Measurements from ENCODE around the gene ZNF622. TPM values are rescaled to one million over a fixed set of nuclear protein-coding genes. Genes with fewer than 3 reads are reported as not detected.
"Not testable (repeated sequence)": the region's sequence is repeated elsewhere in the genome, so short reads cannot be mapped to it uniquely, and the experiment has no call there.

The ZNF622 gene
- total RNA-seq, 1 experiment from 2014 or later: 25.2 TPM

GRCh38 chr5:16477541-16477940, 11.9 kb upstream of the ZNF622 start:
- Histone ChIP-seq H3K27me3 (ENCODE audit: insufficient read depth, low read length) (no peaks in the 10 kb centered on the region), H3K4me1 (ENCODE audit: control insufficient read depth in 1 of 2, insufficient read depth in 2 of 2, low read length in 2 of 2) (no peaks in the 10 kb centered on the region), H3K36me3 (ENCODE audit: control insufficient read depth in 1 of 2, insufficient read depth in 2 of 2, low read length in 2 of 2) (no peaks in the 10 kb centered on the region), H4K20me1 (ENCODE audit: insufficient read depth) (no peaks in the 10 kb centered on the region), H2AFZ (ENCODE audit: low read depth, low read length, poor library complexity, severe bottlenecking) (no peak overlapping the region), H3K4me2 (ENCODE audit: low read length) (no peak overlapping the region), H3K27ac (ENCODE audit: low read depth, low read length) (no peak overlapping the region), H3K4me3 (replicated peaks in 1 of 2; ENCODE audit: low read depth in 1 of 2, low read length in 2 of 2) (no peak overlapping the region), H3K9me3 (ENCODE audit: control insufficient read depth in 1 of 2, insufficient read depth in 1 of 2, low read depth in 1 of 2, low read length in 2 of 2) (no peaks in the 10 kb centered on the region), H3K79me2 (ENCODE audit: insufficient read depth, low read length) (no peaks in the 10 kb centered on the region), H3K9ac (ENCODE audit: low read length) (no peak overlapping the region), H3K9me2 (ENCODE audit: insufficient read depth) (no peaks in the 10 kb centered on the region)
- CTCF ChIA-PET: interaction anchor here (0.9 kb wide), 1 partner anchor 726 kb away, joined by 3 read pairs; no protein-coding TSS in a partner anchor
- POLR2A ChIA-PET: no interaction called here
- intact Hi-C loops (cut with micrococcal nuclease): no loop called here
- RAD21 ChIA-PET (ENCODE audit: low non-redundant PET in 1 of 2, low total read pairs in 2 of 2, uncharacterized antibody in 2 of 2, unreplicated experiment in 2 of 2): no interaction called here
- no TSS peak for BruUV-seq (replicated peaks)
- ATAC-seq: no peak
- DNase-seq (ENCODE audit: low read depth, low spot score): no peak
- TF ChIP-seq POLR2AphosphoS5 (IDR thresholded peaks at IDR 0.05; ENCODE audit: low read depth, low read length): no peak
- TF ChIP-seq EGR1 (IDR thresholded peaks at IDR 0.05; ENCODE audit: low read depth): no peak
- TF ChIP-seq MAX (IDR thresholded peaks at IDR 0.05): no peak
- no peak for TF ChIP-seq CEBPB (IDR thresholded peaks at IDR 0.05; ENCODE audit: low read depth)
- TF ChIP-seq JUND (IDR thresholded peaks at IDR 0.05): no peak
- TF ChIP-seq ELF1 (IDR thresholded peaks at IDR 0.05; ENCODE audit: borderline replicate concordance, low read depth): no peak
- no peak for TF ChIP-seq ZFX (IDR thresholded peaks at IDR 0.05)
- no peak for TF ChIP-seq SRF (IDR thresholded peaks at IDR 0.05; ENCODE audit: low read depth)
- no peak for TF ChIP-seq POLR2A (IDR thresholded peaks at IDR 0.05; ENCODE audit: borderline replicate concordance, extremely low read depth, insufficient read depth, insufficient read length)
- TF ChIP-seq RAD21 (IDR thresholded peaks at IDR 0.05; ENCODE audit: low read depth): no peak
- TF ChIP-seq SIN3A (IDR thresholded peaks at IDR 0.05; ENCODE audit: low read depth): no peak
- no peak for TF ChIP-seq ATF3 (IDR thresholded peaks at IDR 0.05)
- TF ChIP-seq, protein P1, sequence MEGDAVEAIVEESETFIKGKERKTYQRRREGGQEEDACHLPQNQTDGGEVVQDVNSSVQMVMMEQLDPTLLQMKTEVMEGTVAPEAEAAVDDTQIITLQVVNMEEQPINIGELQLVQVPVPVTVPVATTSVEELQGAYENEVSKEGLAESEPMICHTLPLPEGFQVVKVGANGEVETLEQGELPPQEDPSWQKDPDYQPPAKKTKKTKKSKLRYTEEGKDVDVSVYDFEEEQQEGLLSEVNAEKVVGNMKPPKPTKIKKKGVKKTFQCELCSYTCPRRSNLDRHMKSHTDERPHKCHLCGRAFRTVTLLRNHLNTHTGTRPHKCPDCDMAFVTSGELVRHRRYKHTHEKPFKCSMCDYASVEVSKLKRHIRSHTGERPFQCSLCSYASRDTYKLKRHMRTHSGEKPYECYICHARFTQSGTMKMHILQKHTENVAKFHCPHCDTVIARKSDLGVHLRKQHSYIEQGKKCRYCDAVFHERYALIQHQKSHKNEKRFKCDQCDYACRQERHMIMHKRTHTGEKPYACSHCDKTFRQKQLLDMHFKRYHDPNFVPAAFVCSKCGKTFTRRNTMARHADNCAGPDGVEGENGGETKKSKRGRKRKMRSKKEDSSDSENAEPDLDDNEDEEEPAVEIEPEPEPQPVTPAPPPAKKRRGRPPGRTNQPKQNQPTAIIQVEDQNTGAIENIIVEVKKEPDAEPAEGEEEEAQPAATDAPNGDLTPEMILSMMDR (IDR thresholded peaks at IDR 0.05 in 2 of 3, conservative IDR thresholded peaks at IDR 0.05 in 1 of 3; ENCODE audit: borderline replicate concordance in 1 of 3, insufficient read depth in 1 of 3, low read depth in 2 of 3, low read length in 2 of 3): no peak
- no peak for TF ChIP-seq TCF7L2 (IDR thresholded peaks at IDR 0.05; ENCODE audit: borderline replicate concordance, extremely low read depth, insufficient read depth, insufficient read length)
- TF ChIP-seq EZH2 (IDR thresholded peaks at IDR 0.05): no peak
- no peak for TF ChIP-seq ZNF274 (IDR thresholded peaks at IDR 0.05; ENCODE audit: low read depth, low read length)
- TF ChIP-seq EZH2phosphoT487 (IDR thresholded peaks at IDR 0.05; ENCODE audit: borderline replicate concordance): no peak
- no peak for TF ChIP-seq FOSL1 (IDR thresholded peaks at IDR 0.05; ENCODE audit: low read depth)
- no peak for TF ChIP-seq SP1 (IDR thresholded peaks at IDR 0.05; ENCODE audit: low read depth)
- no peak for TF ChIP-seq REST (IDR thresholded peaks at IDR 0.05; ENCODE audit: low read depth)

DNA sequence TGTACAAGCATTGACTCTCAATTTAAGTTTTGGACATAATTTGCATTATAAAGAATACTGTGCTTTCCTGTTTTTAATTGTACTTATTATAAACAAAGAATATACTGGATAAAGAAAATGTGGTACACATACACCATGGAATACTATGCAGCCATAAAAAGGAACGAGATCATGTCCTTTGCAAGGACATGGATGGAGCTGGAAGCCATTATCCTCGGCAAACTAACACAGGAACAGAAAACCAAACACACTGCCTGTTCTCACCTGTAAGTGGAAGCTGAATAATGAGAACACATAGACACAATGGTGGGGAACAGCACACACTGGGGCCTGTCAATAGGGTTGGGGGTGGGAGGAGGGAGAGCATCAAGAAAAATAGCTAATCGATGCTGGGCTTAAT, 10.8 kb upstream of the ZNF622 start:
- H3K9me2 ChIP-seq (ENCODE audit: insufficient read depth); H3K4me2 ChIP-seq (ENCODE audit: low read length); DNase-seq (ENCODE audit: low read depth, low spot score); POLR2A ChIA-PET; H3K9ac ChIP-seq (ENCODE audit: low read length); H3K79me2 ChIP-seq (ENCODE audit: insufficient read depth, low read length); H3K27me3 ChIP-seq (ENCODE audit: insufficient read depth, low read length); H3K4me1 ChIP-seq (ENCODE audit: control insufficient read depth in 1 of 2, insufficient read depth in 2 of 2, low read length in 2 of 2); H2AFZ ChIP-seq (ENCODE audit: low read depth, low read length, poor library complexity, severe bottlenecking); ATAC-seq; H3K27ac ChIP-seq (ENCODE audit: low read depth, low read length); RAD21 ChIA-PET (ENCODE audit: low non-redundant PET in 1 of 2, low total read pairs in 2 of 2, uncharacterized antibody in 2 of 2, unreplicated experiment in 2 of 2); H3K9me3 ChIP-seq (ENCODE audit: control insufficient read depth in 1 of 2, insufficient read depth in 1 of 2, low read depth in 1 of 2, low read length in 2 of 2); CTCF ChIA-PET; H4K20me1 ChIP-seq (ENCODE audit: insufficient read depth); H3K4me3 ChIP-seq (replicated peaks in 1 of 2; ENCODE audit: low read depth in 1 of 2, low read length in 2 of 2); intact Hi-C loops (cut with micrococcal nuclease); H3K36me3 ChIP-seq (ENCODE audit: control insufficient read depth in 1 of 2, insufficient read depth in 2 of 2, low read length in 2 of 2); BruUV-seq (replicated peaks): not testable (repeated sequence)
